Caki2 (cell line): ENCODE results near the gene GABBR2. TPM values are rescaled to one million over a fixed set of nuclear protein-coding genes. Genes with fewer than 3 reads are reported as not detected.

Experiments used
- DNase-seq: peaks from one replicate; pipeline ENCODE4 v3.0.0-alpha.2; 2015; ENCODE audit warnings: low read depth
- in situ Hi-C: cut with HindIII; loops from 2 replicates; pipeline ENCODE4 v1.10.0; 2016; ENCODE audit warnings: low sequenced_read_pairs, low pct_unique_long_range_greater_than_20kb, mixed read lengths
- total RNA-seq: library from RNA; depleted of rRNA; stranded (reverse); fragments of >200 nt; shearing (Covaris generic); gene quantifications from 2 replicates; pipeline ENCODE4 v1.2.3, GENCODE V29; 2014; ENCODE audit warnings: low replicate concordance

Gene GABBR2
- total RNA-seq, 1 experiment from 2014 or later, result 0.61 TPM

DNA sequence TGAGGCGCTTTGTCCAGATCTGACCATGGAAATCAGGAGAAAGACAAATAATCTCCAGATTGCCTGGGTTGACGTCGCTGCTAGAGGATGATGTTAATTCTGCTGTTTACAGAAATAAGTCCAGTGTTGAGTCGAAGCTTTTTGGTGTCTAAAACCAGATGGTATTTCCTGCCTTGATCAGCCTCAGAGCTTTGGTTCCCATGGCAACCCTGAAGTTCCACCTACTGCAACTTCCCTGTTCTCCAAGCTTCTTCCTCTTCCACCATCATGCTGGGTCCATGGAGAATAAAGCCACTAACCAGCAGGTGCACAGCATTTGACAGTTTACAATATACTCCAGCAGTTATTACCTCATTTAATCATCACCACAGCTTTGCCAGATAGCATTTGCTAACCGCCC, 18.0 kb upstream of the GABBR2 start:
- in situ Hi-C loops, result no loop called here
- no peak for DNase-seq

DNA sequence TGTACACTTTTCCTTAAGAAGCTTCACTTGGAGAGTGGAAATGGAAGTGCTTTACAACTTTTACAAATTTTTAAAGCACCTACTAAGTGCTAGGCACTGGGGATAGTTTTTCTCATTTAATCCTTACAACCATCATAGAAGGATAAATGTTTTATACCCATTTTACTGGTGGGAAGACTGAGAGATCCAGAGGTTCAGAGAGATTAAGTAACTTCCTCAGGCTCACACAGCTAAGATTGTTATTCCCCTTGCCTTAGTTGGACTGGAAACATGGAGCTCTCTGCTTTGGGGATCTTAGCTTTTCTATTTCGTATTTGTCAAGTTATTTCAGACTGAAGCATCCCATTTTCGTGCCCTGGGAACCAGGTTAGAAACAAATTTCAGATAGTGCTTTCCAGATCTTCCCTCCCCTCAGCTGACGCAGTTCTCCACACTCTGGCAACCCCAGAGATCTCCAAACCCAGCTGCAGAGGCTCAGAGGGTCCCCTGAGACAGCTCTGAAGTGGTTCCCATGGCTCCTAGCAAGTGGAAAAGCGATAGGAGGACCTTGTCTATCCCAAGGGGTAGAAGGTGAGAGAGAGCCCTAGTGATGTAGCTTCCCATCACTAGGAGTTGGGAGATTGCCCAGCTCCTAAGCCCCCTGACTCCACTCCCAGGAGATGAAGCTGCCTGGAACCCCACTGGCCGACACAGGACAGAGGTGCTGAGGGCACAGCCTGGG, 16.2 kb upstream of the GABBR2 start:
- in situ Hi-C loops, result no loop called here
- no peak for DNase-seq

DNA sequence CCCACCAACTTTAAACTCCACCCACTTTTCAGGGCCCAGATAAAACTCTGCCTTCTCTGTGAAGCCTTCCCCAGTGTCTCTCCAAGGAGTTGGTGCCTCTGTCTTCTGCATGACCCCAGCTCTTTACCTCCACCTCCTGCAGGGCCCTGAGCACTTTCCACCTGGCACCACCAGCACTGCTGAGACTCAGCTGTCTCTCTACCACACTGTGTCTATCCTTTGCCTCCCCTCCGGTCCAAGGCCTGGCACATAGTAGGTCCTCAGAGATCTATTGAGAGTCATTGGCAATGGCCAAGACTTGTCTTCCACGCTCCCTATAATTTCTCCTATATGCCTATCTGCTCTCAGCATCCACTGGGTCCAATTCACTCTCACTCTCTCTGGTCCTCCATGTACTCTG, 12.9 kb upstream of the GABBR2 start:
- in situ Hi-C loops, result no loop called here
- DNase-seq, result no peak

DNA sequence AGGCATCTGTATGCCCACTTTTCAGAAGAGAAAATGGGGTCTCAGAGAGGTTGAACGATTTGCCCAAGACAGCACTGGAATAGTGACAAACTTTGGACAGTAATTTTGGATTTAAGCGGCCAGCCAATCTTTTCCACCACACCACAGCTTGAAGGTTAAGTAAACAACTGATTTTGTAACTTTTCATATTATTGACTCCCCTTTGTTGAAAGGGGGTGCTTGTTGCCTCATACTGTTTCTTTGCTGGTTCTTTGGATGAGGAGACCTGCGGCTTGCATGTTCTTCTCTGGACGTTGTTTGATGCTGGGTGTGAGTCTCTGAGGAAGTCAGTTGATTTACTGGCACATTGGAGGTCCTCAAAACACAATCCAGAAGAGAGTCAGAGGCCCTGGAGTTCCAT, 11.7 kb upstream of the GABBR2 start:
- in situ Hi-C loops, result no loop called here
- DNase-seq, result no peak

DNA sequence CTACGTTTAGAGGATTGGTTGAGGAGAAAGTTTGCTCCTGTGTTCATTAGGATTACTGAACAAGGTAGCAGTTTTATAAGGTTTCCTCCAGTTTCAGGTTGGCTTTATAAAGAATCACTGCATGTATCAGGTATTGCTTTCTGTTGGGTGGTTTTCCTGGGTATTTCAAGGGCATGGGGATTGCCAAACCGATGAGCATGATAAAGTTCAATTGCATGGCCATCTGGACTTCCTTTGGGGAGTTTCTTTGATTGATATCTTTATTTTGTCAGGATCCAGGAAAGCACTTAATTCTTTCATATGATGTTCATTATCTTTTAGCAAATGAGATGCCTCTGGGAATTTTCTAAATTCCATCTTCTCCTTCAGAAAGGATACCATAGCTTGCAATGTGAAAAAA, 10.3 kb upstream of the GABBR2 start:
- no peak for DNase-seq
- in situ Hi-C loops, result no loop called here

DNA sequence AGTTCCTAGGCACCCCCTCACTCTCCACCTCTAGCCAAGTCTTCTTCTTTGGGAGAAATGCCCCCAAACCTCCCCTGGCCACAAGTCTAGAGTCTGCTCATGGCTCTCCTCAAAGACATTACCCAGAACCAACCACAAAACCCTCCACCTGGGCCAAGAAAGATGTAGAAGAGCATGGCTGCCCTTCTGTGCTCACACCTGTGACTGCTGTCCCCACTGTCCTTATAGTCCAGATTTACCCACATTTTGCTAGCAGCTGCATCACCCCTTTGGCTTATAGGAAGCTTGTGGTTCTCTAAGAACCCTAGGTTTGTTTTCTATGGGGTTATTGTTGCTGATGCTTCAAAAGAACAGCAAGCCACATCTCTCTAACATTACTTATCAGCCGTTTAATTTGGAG, 6.1 kb upstream of the GABBR2 start:
- DNase-seq, result no peak
- in situ Hi-C loops, result no loop called here

DNA sequence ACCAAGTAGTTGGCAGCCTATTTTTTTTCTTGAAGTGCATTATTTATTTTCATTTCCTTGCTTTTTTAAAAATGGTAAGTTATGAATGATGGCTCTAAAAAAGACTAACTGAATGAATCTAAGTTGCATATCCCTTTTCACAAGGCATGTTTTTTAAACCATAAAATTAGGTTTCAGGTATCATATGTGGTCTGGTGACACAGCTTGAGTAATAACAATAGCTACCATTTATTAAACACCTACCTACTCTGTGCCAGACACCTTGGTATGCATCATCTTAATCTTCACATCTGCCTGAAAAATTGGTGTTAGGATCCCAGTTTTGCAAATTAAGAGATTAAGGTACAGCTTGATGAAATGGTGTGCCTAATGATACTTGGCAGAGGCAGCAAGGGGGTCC, 4.3 kb upstream of the GABBR2 start:
- in situ Hi-C loops, result no loop called here
- DNase-seq, result no peak

DNA sequence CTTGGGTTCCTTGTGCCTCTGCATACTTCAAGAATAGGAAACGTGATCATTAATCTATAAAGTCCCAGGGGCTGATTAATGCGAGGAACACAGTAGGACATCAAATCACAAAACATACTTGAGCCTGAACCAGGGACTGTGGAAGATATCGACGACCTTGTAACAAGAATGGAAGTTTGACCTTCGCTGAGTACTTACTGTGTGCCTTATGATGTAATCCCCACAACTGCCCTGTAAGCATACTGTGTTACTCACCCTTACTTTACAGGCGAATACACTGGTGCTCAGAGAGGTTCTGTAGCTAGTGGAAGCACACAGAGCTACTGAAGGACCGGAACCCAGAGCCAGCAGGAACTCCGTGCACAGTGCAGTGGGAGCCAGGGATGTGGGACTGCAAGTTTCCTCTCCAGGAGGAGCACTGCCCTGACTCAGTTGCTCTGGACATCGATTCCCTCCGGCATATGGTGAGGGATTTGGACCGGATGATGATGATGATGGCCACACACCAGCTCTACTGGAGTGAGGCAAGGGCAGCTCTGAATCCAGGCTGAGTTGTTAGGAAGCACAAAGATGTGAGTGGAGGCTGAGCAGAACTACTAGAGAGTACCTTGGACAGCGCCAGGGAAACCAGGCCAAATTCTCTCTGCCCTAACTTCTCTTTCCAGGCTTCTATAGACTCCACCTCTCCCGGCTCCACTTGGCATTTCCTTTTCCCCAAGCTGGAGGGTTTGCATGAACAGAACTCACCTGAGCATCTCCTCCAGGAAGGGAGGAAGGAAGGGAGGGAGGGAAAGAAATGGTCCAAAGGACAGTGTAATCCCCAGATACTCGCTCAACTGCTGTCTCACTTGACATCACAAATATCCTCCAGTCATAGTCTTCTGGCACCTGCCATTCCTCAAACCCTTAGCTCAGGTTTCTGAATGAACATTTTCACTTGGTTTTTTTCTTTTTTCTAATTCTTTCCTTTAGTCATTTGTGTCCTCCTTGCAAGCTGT, 1.5 kb upstream of the GABBR2 start:
- in situ Hi-C loops, result no loop called here
- DNase-seq, result peak; percentile 33

DNA sequence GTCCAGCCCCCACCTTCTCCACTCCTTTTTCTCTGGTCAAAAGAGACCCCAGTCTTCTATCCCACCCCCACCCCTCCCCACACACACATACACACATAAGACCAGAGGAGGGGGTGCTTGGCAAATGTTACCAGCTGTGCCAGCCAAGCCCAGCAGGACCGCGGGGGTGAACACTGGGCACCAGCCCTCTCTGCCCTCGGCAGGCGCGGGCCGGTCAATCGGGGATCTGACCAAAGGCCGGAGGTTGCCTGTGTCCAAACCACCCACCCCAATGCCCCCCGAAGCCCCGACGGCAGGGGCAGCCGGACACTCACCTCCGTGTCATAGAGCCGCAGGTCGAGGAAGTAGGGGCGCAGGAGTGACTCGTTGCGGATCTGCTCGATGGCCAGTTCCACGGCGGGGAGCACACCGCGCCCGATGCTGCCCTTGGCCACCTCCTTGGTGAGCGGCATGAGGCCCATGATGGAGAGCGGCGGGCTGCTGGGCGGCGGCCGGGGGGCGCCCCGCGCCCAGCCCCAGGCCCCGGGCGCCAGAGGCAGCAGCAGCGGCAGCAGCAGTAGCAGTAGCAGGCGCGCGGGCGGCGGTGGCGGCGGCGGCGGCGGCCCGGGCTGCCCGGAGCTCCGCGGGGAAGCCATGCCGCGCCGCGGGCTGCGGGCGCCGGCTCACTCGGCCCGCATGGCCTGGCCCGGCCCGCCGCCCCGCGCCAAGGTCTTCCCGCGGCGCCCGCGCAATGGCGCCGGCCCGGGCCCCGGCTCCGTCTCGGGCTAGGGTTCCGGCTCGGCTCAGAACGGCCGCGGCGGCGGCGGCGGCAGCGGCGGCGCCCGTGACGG, 417 bp downstream of the GABBR2 start:
- DNase-seq, result no peak
- in situ Hi-C loops, result no loop called here

DNA sequence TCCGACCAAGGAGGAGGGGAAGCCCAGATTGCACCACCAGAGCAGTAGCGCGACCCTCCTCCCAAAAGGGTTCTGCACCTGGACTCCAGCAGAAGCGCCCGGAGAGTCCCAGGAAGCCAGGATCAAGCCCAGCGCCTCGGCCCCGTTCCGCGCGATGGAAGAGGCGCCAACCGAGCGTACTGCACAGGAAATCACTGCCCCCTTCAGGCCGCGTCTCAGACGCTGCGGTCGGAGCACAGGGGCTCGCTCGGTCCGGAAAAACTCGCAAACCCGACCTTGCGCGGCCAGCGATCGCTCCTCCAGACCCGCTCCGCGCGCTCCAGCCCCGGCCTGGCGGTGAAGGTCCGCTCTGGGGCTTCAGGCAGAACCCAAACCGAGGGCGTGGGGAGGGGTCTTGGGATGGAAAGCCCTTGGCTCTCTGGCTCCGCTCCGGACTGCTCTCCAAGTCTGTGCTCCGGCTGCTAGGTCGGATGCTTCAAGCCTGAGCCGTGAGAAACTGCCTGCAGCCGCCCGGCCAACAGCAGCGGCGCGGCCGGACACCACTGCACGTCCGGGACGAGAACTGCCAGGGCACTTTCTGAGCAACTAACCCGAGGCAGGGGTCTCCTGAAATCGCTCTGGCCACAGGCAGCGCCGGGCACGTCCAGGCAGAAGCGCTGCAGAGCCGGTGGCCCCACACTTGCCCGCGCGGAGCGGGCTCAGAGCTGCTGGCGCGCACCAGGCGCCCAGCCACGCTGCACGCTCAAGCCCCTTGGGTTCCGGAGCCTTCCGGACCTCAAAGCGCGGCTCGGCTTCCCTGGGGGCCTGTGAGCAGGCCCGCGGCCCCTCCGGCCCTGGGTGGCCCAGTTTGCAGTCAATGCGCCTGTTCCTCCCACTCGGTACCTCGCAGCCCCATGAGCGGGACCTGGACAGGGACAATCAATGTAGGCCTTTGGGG, 1.3 kb downstream of the GABBR2 start:
- in situ Hi-C loops, result no loop called here
- DNase-seq, result no peak

DNA sequence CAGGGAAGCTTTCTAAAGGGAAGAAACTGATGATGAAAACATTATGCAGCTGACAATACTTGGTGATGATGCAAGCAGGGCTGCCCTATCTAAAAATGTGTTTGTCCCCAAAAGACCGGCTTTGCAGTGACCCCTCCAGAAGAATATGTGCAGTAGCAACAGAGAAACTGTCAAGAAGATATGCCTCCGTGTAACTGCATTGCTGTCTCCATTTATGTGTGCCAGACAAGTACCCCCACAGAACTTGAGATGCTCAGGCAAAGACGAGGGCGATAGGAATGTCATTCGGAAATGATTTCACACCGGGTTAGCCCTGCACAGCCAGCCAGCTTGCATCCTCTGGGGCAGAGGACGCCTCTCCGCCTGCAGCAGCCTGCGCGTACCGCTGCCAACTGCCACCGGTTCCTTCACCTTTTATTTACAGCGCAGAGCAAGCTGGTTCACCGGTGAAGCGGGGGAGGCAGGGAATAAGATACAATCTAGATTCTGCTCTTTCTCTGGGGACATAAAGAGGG, 2.0 kb downstream of the GABBR2 start:
- in situ Hi-C loops, result no loop called here
- no peak for DNase-seq

DNA sequence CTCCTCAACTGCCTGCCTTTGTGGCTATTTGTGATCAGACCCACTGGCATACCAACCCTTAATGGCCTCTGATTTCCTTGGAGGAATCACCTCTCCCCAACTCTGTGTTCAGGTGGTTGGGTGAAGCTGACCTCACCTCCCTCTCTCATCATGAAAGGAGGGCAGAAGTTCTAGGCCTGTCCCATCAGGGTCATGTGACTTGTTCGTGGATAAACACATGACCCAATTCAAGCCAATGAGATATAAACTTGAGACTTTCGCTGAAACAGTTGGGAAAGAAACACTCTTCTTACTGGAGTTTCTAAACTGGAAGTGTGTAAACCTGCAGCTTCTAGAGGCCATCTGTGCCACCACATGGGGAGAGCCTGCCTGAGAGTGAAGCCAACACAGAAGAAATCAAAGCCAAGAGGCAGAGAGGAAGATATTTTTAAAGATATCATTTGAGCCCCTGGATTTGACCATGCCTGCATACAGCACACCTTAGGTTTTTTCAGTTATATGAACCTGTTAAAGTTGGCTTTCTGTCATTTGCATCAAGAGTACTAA, 5.8 kb downstream of the GABBR2 start:
- in situ Hi-C loops, result no loop called here
- no peak for DNase-seq

DNA sequence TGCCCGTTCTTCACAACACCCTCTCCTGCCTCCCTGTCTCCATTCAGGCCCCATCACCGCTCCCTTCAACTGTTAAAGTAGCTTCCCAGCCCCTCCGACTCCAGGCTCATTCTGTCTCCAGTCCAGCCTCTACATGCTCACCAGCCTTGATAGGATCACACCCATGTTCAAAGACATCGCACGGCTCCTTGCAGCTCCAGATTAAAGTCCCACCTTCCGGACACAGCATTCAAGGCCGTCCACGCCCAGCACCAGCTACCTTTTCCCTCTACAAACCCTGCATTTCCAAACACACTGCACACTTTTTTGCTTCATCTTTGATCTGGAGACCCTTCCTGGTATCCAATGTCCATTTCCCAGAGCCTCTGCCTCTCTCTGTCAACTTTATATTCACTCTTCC, 6.4 kb downstream of the GABBR2 start:
- DNase-seq, result no peak
- in situ Hi-C loops, result no loop called here

DNA sequence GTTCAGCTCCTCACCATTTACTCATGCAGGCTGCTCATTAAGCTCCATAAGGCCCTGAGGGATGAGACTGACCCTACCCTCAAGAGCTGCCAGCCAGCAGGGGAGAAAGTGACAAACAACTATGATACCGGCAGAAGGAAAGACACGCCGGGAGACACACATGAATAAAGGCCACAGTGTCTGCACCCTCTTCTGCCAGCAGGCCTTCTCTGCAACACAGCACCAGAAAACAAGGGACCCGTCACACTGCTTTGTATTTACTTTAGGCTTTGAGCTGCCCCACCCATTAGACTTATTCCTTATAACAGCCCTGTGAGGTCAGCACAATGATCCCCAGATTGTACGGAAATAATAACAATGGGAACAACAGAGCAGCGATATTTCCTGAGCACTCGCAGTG, 7.2 kb downstream of the GABBR2 start:
- DNase-seq, result no peak
- in situ Hi-C loops, result no loop called here

DNA sequence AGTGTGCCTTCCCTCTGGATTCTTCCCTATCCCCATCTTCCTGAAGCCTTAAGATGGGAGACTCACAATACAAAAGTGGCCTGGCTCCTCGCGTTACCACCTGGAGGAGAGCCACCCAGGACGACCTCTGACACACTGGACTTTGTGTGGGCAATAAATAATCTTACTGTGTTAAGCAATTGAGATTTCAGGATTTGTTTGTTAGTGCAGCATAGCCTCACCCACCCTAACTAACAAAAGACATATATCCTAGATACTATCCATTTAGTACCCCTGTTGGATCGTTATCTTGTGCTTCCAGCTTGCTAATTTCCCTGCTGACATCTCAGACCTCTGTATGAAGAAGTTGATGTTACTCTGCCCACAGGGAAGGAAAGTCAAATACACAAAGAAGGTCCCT, 7.9 kb downstream of the GABBR2 start:
- in situ Hi-C loops, result no loop called here
- DNase-seq, result no peak

DNA sequence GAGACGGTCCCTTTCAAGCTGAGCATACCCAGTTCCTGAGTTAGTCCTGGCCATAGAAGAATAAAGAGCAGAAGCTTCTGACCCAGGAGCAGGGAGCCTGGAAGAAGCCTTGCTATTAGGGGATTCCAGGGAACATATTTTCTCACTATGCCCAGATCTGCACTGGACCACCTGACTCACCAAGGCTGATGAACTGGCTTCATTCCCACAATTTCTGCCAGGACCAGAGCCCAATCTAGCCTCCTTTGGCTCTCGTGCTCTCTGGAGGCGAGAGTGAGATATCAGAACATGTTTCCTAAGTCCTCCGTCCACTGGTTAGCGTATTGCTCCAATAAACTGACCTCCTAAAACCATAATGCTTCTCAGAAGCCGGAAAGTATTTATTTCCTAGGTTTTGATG, 9.9 kb downstream of the GABBR2 start:
- DNase-seq, result no peak
- in situ Hi-C loops, result no loop called here

DNA sequence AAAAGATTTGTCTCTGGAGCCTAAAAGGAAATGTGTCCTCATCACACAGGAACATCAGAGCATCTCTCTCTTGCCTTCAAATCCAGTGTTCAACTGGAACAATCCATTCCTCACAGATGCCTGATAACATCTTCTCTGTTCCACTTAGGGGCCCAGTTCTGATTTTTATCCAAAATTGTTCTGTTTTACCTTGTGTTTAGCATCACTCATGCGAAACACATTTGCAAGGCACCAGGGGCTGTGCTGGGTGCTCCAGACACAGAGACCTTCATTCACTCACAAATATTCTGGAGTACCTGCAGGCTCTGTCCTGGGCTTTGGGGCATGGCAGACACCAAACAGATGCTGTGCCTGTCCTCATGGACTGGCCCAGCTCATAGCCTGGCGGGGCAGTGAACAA, 13.8 kb downstream of the GABBR2 start:
- in situ Hi-C loops, result no loop called here
- no peak for DNase-seq
